MM.1S (cell line): ENCODE measurements around the gene CPNE2.

Source experiments
- CTCF ChIP-seq: fragments of 300-600 bp; sonication (generic); IDR thresholded peaks from 2 replicates; pipeline ENCODE4 v1.5.1; 2016; ENCODE audit warnings: antibody characterized with exemption, low read length, mixed read lengths
- EZH2 ChIP-seq: fragments of 300-600 bp; sonication (generic); optimal IDR thresholded peaks from 2 replicates; pipeline ENCODE3; 2017; ENCODE audit warnings: low read depth, mild to moderate bottlenecking, antibody characterized with exemption, low read length, mixed read lengths

GRCh38 chr16:57115514-57116182 is 23.3 kb downstream of the CPNE2 start:
- TF ChIP-seq CTCF = no peak
- no peak for TF ChIP-seq EZH2
